GM18870 (cell line): ENCODE results near the gene TEP1.
"Not testable (repeated sequence)": the region's sequence is repeated elsewhere in the genome, so short reads cannot be mapped to it uniquely, and the experiment has no call there.

ENCODE experiments used
- ATAC-seq: cut with Tn5 transposase; IDR thresholded peaks from one replicate; pipeline ENCODE4 v1.9.1; 2021; ENCODE audit warnings: moderate library complexity; ENCODE audit not compliant: unreplicated experiment

The TEP1 gene

DNA sequence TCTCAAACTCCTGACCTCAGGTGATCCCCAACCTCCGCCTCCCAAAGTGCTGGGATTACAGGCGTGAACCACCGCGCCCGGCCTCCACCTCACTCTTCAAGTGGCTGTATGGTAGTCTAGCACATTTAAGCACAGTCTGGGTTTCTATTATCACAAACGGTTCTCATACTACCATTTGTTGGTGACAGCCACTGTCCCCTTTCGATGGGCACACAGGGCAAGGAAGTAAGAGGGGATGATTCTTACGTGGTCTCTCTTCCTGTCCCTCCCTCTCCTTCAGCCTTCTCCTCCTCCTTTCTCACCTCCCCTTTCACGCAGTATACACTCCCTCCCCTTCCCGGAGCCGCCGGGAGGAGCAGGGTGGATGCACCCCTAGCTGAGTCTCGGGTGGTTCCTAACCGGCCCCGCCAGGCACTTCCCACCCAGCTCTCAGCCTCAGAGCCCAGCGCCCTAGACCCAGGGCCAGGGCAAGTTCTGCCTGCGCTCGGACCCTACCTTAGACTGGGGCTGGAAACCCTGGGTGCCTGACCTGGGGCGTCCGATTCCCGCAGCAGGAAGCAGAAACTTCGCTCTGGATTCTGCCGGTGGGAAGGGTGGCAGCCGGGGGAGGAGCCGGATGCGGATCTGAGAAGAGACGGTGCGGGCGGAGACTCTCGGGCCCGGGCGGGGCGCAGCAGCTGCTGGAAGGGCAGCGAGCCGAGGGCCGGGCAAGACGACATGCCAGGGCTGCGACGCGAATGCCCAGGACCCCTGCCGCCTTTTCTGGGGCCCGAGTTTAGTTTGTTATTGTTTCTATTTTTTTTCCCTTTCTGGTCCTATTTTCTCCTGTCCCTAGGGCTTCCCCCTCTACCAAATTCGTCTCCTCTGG lies at the start of gene TEP1:
TEP1 (minus strand) TSS at position 626 of the 868 bp plus-strand sequence. CDS start 5,062 bp downstream, outside the sequence.
- peak; percentile 26 for ATAC-seq

DNA sequence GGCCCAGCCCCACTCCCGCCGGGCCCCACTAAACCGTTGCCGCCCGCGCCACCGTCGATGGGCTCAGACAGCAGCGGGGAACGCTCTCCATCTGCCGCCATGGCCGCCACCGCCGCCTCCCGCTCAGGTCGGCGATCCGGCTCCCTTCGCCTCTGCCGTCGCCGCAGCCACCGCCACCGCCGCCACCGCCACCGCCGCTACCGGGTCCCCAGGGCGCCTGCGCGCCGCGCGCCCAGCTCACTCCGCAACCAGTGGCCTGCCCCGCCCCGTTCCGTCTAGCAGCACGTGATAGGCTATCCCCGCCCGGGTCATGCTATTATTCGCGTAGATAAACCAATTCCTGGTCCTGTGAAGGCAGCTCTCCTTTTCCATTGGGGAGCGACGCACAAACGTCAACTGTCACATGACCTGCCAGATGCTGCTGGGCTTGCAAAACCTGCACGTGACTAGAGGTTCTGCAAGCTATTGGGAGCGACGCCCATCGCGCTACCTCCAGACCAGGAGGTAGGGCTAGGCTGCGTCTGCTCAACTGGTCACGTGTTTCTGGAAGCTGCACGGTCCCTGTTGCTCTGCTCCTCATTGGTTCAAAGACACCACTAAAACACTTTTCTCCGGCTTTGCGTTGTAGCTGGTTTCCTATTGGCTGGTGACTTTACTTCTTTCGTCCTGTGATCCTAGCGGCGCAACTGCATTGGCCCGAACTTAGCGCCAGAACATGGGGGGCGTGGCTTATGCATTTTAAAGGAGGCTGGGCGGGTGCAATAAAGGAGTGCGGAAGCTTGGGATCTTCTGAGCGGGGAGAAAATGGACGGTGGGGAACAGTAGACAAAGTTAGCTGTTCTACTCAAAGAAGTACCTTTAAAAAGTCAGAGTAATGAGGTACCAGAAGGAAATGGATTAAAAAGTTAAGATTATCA lies 48.2 kb upstream of the TEP1 start, which contains the start of gene PIP4P1:
PIP4P1 (minus strand) TSS at position 210 of the 917 bp plus-strand sequence; CDS start at position 101, 109 bp downstream.
- peak; percentile 95 for ATAC-seq

DNA sequence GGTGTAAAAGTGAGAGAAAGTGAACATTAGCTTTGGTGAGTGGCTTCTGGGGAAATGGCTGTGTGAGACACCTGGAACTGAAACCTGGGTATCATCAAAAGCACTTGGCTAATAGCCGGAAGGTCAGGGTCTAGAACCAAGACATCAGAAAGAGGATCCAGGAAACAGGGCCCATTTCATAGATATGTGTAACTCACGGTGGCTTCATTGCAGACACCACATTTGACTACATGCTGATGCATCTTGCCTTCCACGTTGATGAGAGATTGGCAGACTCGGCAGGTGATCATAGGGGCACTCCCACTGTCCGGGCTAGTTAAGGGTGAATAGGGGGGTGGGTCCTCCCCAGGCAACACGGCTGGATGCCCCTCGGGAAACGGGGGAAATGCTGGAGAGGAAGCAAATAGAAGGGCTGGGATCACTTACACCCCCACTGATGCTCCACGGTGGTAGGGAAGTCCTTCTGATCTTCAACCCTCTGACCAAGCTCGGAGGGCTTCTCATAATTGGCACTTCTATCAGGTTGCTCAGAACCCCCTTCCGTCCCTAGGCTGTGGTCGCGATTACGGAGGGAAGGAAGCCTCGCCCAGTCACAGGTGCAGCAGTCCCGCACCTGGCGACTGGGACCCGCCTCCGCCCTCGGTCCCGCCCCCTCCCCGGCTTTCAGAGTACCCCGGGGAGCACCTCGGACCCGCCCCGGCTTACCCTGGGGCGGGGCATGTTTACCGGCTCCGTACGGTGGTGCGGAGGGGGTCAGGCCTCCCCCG lies 47.3 kb upstream of the TEP1 start:
- ATAC-seq, result no peak

DNA sequence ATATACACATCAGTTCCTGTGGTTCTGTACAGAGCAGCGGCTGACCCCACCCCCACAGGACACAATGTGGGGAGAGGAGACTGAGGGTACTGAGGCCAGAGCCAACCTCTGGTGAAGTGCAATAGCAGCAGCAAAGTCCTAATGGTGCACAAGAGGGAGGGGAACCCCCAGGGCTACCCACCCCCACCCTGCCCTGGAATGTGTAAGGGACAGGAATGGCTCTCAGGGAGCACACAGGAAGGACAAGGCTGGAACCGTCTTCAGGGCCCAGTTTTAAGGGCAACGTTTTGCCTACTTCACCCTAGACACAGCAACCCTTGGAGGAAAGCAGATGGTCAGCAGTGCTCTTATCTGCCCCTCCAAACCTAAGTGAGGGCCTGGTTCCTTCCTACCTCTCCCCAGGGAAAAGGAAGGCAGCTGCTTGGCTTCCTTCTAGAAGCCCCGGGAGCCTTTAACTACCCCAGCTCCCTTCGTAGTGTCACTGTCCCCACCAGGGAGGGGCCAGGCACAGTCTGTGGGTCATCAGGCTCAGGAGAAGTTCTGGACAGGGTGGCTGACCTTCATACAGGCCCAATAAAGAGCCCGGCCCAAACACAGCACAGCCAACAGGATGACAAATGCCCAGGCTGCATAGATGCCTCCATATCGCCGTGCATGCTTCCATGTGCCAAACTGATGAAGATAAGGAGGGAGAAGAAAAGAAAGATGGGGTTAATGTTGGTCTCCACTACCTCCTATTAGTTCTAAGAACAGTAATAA lies 44.9 kb upstream of the TEP1 start:
- no peak for ATAC-seq

DNA sequence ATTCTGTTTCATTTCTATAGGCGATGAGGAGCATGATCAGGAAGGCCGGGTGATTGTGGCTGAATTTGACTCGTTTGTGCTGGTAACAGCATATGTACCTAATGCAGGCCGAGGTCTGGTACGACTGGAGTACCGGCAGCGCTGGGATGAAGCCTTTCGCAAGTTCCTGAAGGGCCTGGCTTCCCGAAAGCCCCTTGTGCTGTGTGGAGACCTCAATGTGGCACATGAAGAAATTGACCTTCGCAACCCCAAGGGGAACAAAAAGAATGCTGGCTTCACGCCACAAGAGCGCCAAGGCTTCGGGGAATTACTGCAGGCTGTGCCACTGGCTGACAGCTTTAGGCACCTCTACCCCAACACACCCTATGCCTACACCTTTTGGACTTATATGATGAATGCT lies 43.7 kb upstream of the TEP1 start:
- no peak for ATAC-seq

DNA sequence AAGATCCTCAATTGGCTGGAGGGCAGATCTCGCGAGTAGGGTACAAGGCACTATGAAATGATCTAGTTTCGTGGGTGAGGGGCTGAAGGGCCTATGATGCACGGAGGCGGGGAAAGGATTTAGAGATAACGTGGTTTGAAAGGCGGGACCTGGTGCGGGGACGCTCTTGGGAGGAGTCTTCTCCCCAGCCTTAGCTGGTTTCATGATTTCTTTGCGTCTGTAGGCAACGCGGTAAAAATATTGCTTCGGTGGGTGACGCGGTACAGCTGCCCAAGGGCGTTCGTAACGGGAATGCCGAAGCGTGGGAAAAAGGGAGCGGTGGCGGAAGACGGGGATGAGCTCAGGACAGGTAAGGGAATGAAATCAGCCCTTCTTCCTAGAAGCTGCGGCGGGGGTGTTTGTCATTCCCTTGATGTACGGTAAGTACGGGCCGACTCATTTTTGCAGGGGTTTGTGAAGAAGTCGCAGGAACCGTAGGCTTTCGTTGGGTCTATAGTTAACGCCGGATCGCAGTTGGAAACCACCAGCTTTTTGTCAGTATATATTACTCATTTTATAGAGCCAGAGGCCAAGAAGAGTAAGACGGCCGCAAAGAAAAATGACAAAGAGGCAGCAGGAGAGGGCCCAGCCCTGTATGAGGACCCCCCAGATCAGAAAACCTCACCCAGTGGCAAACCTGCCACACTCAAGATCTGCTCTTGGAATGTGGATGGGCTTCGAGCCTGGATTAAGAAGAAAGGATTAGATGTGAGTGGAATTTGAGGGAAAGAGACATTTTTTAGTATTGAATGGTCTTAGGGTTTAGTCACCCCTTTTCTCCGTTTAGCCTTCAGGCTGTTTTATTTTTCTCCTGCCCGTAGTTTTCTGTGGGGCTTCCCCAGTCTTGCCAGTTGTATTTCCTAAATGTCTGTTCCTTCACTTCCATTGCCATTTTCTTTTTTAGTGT lies 42.3 kb upstream of the TEP1 start:
- ATAC-seq, result peak; percentile 46

DNA sequence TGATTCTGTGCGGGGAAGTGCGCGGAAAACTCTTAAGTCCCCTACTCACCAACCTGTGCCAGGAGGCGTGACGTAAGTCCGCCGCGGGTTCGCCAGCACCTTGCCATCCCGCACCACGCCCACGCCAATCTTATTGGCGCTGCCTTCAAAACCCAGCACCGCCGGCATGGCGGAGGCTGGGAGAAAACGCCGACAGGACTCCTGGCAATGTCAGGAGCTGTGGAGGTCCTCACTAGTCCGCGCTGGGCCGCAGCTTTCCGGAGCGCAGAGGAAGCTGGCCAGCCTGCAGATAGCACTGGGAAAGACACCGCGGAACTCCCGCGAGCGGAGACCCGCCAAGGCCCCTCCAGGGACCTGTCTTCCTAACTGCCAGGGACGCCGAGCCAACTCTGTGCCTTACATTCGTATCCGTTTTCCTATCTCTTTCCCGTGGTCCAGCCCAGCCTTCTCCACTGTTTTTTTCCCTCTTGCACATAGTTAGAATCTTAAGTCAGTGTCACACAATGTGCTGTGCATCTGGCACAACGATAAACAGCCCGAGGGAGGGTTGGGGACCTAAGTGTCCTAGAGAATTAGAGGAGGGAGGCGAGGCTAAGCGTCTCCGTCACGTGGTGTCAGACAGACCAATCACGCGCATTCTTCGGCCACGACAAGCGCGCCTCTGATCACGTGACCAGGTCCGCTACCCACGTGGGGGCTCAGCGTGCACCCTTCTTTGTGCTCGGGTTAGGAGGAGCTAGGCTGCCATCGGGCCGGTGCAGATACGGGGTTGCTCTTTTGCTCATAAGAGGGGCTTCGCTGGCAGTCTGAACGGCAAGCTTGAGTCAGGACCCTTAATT lies 41.4 kb upstream of the TEP1 start, which contains the start of the genes APEX1 and OSGEP:
APEX1 (plus strand) TSS at position 711 of the 839 bp plus-strand sequence. CDS start 420 bp downstream, outside the sequence.
OSGEP (minus strand) TSS at position 297 of the 839 bp plus-strand sequence; CDS start at position 168, 129 bp downstream.
- peak; percentile 82 for ATAC-seq

DNA sequence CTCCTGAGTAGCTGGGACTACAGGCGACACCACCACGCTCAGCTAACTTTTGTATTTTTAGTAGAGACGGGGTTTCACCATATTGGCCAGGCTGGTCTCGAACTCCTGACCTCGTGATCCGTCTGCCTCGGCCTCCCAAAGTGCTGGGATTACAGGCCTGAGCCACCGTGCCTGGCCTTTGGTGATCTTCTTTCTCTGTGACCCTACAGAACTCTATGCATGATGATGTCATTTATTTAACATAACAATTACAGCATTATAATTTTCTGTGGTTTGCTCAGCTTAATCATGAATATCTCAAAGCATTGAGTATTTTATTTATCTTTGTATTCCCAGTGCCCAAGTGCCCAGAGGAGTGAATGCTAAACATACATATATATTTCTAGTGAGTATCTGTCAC lies 39.5 kb upstream of the TEP1 start:
- not testable (repeated sequence) for ATAC-seq

DNA sequence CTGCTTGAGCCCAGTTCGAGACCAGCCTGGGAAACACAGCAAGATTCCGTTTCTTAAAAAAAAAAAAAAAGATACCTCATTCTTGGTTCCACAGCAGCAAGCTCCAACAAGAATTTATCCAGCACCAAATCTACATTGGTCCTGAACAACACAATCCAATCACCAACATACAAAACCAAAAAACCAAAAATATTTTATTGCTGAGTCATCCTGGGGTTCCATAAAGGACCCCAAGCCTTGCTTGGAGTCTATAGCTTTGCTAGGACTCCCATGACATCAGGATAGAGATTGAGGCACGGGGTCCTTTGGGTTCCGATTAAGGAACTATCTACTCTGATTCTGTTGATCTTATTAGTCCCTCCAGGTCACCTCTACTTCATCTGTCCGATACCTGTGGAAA lies 33.6 kb upstream of the TEP1 start:
- no peak for ATAC-seq

DNA sequence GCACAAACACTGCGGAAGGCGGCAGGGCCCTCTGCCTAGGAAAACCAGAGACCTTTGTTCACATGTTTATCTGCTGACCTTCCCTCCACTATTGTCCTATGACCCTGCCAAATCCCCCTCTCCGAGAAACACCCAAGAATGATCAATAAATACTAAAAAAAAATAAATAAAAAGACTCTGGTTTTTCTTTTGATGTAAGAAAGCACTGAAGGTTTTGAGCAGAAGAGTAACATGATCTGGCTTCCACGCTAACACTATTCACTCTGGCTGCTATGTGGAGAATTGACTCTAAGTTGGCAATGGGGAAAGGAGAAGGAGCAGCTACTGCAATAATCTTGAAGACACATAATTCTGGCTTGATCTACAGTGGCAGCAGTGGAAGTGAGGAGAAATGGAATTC lies 30.3 kb upstream of the TEP1 start:
- not testable (repeated sequence) for ATAC-seq

DNA sequence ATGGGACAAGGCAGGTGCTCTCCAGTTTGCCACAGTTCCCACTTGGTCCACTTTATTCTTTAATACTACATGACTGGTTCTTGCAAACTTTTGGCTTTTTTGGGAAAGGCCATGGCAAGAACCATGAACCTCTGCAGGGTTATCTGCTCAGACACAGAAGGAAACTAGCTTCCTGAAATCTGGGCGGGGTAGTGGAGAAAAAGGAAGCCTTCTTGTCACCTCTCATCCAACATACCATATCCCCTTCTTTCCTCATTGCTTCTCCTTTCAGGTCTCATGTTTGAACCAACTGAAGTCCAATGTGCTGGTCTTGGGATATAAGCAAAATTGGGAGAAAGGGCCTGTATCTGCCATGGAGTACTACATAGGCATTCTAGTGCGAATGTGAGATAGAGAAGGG lies 28.2 kb upstream of the TEP1 start:
- no peak for ATAC-seq

DNA sequence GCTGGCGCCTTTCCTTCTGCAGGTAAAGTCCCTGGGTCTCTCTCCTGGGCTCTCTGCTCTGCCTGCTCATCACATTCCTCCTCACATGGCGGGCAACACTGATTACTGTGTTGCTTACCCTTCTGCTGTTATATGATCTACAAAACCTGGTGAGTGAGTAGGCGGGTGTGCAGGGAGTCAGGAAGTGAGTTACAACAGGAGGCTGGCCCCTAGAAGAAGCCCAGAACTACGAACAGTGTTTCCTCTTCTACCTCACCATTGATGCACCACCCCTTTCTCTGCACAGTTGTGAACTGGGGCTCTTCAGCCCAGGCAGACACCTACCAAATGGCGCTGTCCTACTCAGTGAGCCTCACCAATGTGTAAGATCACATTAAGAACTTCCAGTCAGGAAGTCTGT lies 27.6 kb upstream of the TEP1 start:
- ATAC-seq, result peak; percentile 71

DNA sequence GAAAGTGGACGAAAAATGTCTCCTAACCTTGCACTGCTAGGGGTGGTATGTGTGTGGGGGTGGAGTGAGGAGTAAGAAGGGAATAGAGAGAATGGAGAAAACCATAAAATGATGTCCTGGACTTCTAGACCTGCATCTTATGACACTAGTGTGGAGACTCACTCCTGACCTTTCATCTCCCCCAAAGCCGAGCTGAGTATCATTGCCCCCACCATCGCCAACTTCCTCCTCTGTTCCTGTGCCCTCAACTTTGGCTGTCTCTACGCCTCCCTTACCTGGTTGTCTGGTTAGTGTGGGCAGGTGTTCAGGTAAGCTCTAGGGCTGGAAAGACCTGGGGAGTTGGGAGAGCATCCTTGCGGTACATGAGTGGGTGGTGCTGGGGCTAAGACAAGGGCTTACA lies 27.2 kb upstream of the TEP1 start:
- peak; percentile 11 for ATAC-seq

DNA sequence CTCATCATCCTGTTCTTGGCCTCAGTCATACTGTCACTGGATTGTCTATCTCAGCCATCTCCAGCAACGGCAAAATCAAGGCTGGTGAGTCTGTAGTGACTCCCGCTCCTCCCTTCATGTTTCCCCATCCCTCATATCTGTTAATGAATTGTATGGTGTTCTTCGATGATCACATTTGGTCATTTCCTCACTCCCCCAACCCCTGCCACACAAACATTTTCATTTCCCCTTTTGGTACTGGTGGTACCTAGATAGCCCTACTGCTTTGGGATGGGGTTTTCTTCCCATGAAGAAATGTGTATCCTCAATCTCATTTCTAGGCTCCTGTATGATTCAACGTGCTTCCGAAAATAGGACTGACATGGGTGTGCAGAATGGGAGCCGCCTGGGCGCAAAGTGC lies 25.4 kb upstream of the TEP1 start:
- no peak for ATAC-seq

DNA sequence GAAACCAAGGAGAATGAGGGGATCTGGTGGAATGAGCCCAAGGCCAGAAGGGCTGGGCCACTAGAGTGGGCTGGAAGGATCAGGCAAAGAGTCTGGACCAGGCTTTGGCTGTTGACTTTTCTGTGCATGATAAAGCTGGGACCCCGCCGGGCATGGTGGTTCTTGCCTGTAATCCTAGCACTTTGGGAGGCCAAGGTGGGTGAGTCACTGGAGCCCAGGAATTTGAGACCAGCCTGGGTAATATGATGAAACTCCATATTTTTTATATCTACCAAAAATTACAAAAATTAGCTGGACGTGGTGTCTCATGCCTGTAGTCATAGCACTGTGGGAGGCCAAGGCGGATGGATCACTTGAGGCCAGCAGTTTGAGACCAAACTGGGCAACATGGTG lies 23.1 kb upstream of the TEP1 start:
- ATAC-seq, result no peak

DNA sequence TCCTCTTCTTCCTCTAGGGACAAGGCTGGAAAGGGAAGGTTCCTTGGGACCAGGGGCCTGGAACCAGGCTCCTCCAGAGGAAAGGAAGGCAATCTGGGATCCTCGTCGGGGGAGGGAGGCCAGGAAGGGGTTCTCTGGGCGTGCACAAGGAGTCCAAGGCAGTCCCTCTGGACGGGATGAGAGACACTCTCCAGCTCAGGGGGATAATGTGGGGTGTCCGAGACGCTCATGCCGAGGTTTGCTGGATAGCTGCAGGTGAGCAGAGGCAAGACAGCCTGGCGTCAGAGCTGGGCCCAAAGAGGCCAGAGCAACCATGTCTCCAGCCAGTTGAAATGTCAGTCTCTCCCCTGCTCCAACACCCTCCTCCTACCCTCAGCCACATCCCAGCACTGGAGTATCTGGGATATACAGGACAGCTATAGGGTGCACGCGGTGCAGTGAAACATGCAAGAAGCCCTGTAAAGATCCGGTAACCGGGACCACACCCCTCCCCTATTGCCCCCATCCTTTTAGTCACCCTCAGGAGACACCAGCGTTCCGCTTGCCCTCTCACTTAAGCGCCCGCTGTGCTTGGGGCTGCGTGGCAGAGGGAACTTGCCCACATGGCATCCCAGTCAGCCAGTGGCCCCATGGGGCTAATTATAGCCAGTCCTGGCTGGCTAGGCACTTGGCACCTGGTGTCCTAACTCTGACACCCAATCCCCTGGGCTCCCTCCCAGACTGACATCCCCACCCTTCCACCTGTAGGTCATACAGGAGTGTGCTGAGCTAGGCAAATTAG lies 22.5 kb upstream of the TEP1 start, which contains the start of gene KLHL33:
KLHL33 (minus strand) TSS at position 585 of the 781 bp plus-strand sequence; CDS start at position 230, 355 bp downstream.
- ATAC-seq, result no peak
